Endothelial cell of umbilical vein (primary cell): ENCODE measurements around the gene KIN. TPM values are rescaled to one million over a fixed set of nuclear protein-coding genes. Genes with fewer than 3 reads are reported as not detected.

Source experiments
- BruUV-seq: library from RNA; stranded (reverse); fragments of 400-500 nt; replicated peaks from 2 replicates; lab custom pipeline; 2021; lab: Mats Ljungman, UMichigan
- CTCF ChIA-PET: fragments of 300-600, 350-600 bp; sonication (Branson Sonifier 250); formaldehyde crosslinking; loops from one replicate; lab custom pipeline; 2021; ENCODE audit warnings: antibody characterized with exemption, inconsistent platforms; lab: Charles Lee
- POLR2A ChIA-PET: fragments of 300-600, 350-600 bp; sonication (Branson Sonifier 250); formaldehyde crosslinking; loops from one replicate; lab custom pipeline; 2021; ENCODE audit warnings: antibody characterized with exemption, inconsistent platforms; lab: Charles Lee
- DNase-seq: peaks from one replicate; pipeline ENCODE4 v3.0.0-alpha.2; 2011; ENCODE audit warnings: low read depth, low spot score
- FAIRE-seq: peaks from 2 replicates; lab custom pipeline; 2011; peaks lifted over from hg19 to GRCh38; lab: Jason Lieb, UNC
- H2AFZ ChIP-seq: 2 replicates; pipeline ENCODE4 v1.6.0; 2012; ENCODE audit warnings: low read depth, low read length, control low read depth, inconsistent platforms
- H3K27ac ChIP-seq: 2 replicates; pipeline ENCODE4 v1.5.1; 2011; ENCODE audit warnings: low read depth, mild to moderate bottlenecking, control low read depth, low read length, moderate library complexity; ENCODE audit not compliant: insufficient read depth
- H3K27me3 ChIP-seq, 2 experiments: 2 replicates each; pipeline versions ENCODE4 v1.6.0 to v1.6.1; 2011; ENCODE audit warnings: low read length in 2 of 2, mixed read lengths in 1 of 2; ENCODE audit not compliant: control insufficient read depth in 2 of 2, insufficient read depth in 2 of 2
- H3K36me3 ChIP-seq, 2 experiments: 2 replicates in 1 of 2; 3 replicates in 1 of 2; pipeline ENCODE4 v1.5.1; 2011; ENCODE audit warnings: low read length in 2 of 2, mild to moderate bottlenecking in 1 of 2, moderate library complexity in 1 of 2; ENCODE audit not compliant: control insufficient read depth in 2 of 2, insufficient read depth in 2 of 2; ENCODE audit errors: extremely low read depth in 1 of 2
- H3K4me1 ChIP-seq: 3 replicates; pipeline ENCODE4 v1.5.1; 2011; ENCODE audit warnings: mild to moderate bottlenecking, low read length; ENCODE audit not compliant: control insufficient read depth, insufficient read depth; ENCODE audit errors: extremely low read depth
- H3K4me2 ChIP-seq: 2 replicates; pipeline ENCODE4 v1.6.1; 2011; ENCODE audit warnings: low read length, control low read depth, mixed read lengths; ENCODE audit not compliant: insufficient read depth
- H3K4me3 ChIP-seq, 3 experiments: fragments of 200-600 bp in 1 of 3; sonication (generic), shearing (Covaris generic) in 1 of 3; replicated peaks in 1 of 3; 2 replicates each; pipeline ENCODE4 v1.5.1; 2011 to 2016; ENCODE audit warnings: control low read depth in 3 of 3, low read length in 3 of 3, mild to moderate bottlenecking in 2 of 3, inconsistent platforms in 1 of 3, low read depth in 1 of 3, moderate library complexity in 1 of 3; ENCODE audit not compliant: insufficient read depth in 1 of 3
- H3K79me2 ChIP-seq: 2 replicates; pipeline ENCODE4 v1.6.0; 2012; ENCODE audit warnings: low read length, inconsistent platforms; ENCODE audit not compliant: control insufficient read depth, insufficient read depth
- H3K9ac ChIP-seq: replicated peaks from 2 replicates; pipeline ENCODE3; 2011; ENCODE audit warnings: low read length, control low read depth; ENCODE audit not compliant: insufficient read depth; ENCODE audit errors: extremely low read depth
- H3K9me1 ChIP-seq: replicated peaks from 3 replicates; pipeline ENCODE4 v1.6.0; 2011; ENCODE audit warnings: mild to moderate bottlenecking, low read length; ENCODE audit not compliant: control insufficient read depth, insufficient read depth; ENCODE audit errors: extremely low read depth
- H3K9me3 ChIP-seq: replicated peaks from 2 replicates; pipeline ENCODE4 v1.5.1; 2012; ENCODE audit warnings: low read length, inconsistent platforms; ENCODE audit not compliant: control insufficient read depth, insufficient read depth
- H4K20me1 ChIP-seq: replicated peaks from 2 replicates; pipeline ENCODE3; 2011; ENCODE audit warnings: mild to moderate bottlenecking, low read length; ENCODE audit not compliant: control insufficient read depth, insufficient read depth; ENCODE audit errors: extremely low read depth
- CTCF ChIP-seq, 2 donors: IDR thresholded peaks; 1 replicate in 1 of 2; 2 replicates in 1 of 2; pipeline ENCODE4 v1.5.1; 2011; ENCODE audit warnings: low read length in 2 of 2, mild to moderate bottlenecking in 2 of 2, moderate library complexity in 2 of 2, control low read depth in 1 of 2, inconsistent platforms in 1 of 2, low read depth in 1 of 2; ENCODE audit not compliant: insufficient read depth in 1 of 2; ENCODE audit errors: extremely low read depth in 1 of 2
- EZH2 ChIP-seq: IDR thresholded peaks from 2 replicates; pipeline ENCODE4 v1.6.1; 2012; ENCODE audit warnings: borderline replicate concordance, low read depth, mild to moderate bottlenecking, moderate library complexity, low read length, inconsistent platforms; ENCODE audit not compliant: severe bottlenecking
- FOS ChIP-seq: IDR thresholded peaks from 2 replicates; pipeline ENCODE4 v1.6.1; 2011; ENCODE audit warnings: mild to moderate bottlenecking, low read length, moderate library complexity, borderline replicate concordance; ENCODE audit not compliant: insufficient read depth
- GATA2 ChIP-seq: IDR thresholded peaks from 2 replicates; pipeline ENCODE4 v1.7.0; 2011; ENCODE audit warnings: low read depth, mild to moderate bottlenecking, moderate library complexity, mixed read lengths, low read length; ENCODE audit not compliant: insufficient read length, insufficient read depth
- JUN ChIP-seq: IDR thresholded peaks from 2 replicates; pipeline ENCODE4 v1.6.1; 2011; ENCODE audit warnings: borderline replicate concordance, low read depth; ENCODE audit not compliant: insufficient read length, insufficient read depth
- MAX ChIP-seq: IDR thresholded peaks from 2 replicates; pipeline ENCODE4 v1.6.1; 2011; ENCODE audit not compliant: insufficient read depth, insufficient read length
- MYC ChIP-seq: IDR thresholded peaks from one replicate; pipeline ENCODE4 v1.6.1; 2011; ENCODE audit warnings: mild to moderate bottlenecking, low read depth, low read length
- POLR2A ChIP-seq: IDR thresholded peaks from 2 replicates; pipeline ENCODE4 v1.6.1; 2012; ENCODE audit warnings: low read depth, mild to moderate bottlenecking, control low read depth, low read length
- POLR2AphosphoS5 ChIP-seq: IDR thresholded peaks from 2 replicates; pipeline ENCODE4 v1.6.1; 2012; ENCODE audit warnings: low read depth, mild to moderate bottlenecking, control low read depth, low read length, moderate library complexity; ENCODE audit not compliant: insufficient read depth
- dilution Hi-C: fragments of 300-500 bp; cut with MboI; formaldehyde crosslinking; loops from one replicate; pipeline ENCODE4 v1.15.0; 2019; ENCODE audit warnings: low sequenced_read_pairs; ENCODE audit not compliant: extremely low pct_ligation_motif_present
- intact Hi-C: fragments of 100-400 bp; cut with micrococcal nuclease; formaldehyde crosslinking; loops from one replicate; pipeline ENCODE4 v1.10.0; 2022
- polyA plus RNA-seq, 4 experiments: library from polyadenylated mRNA; depleted of rRNA in 3 of 4; stranded (reverse) in 3 of 4; unstranded in 1 of 4; fragments of >200 nt; gene quantifications; 2 replicates each; pipeline versions ENCODE4 v1.2.1 to v1.2.3, GENCODE V29; 2011 to 2012; ENCODE audit warnings: missing spikeins in 1 of 4
- total RNA-seq: library from RNA; stranded (reverse); gene quantifications from 2 replicates; pipeline ENCODE4 v1.2.3, GENCODE V29; 2021

The KIN gene
- total and polyA plus RNA-seq, 2 donors (not counting 3 experiments of a cell fraction or from before 2014, with no cell fraction given): 2.6 to 14.4 TPM

GRCh38 chr10:7802606-7803005 lies 14.8 kb upstream of the KIN start:
- Histone ChIP-seq H3K4me1 (peaks cover 6% of the 10 kb centered on the region), H4K20me1 (no peaks in the 10 kb centered on the region), H3K4me2 (no peak overlapping the region), H3K27me3 (no peaks in the 10 kb centered on the region), H3K9ac (no peak overlapping the region), H3K79me2 (peaks cover 5% of the 10 kb centered on the region), H3K36me3 (peaks cover 26 to 45% of the 10 kb centered on the region in 2 experiments), H3K27ac (no peak overlapping the region), H2AFZ (no peak overlapping the region), H3K4me3 (no peak overlapping the region), H3K9me3 (no peaks in the 10 kb centered on the region), H3K9me1 (no peaks in the 10 kb centered on the region)
- ChIA-PET POLR2A (no interaction called here), CTCF (interaction anchor here (0.6 to 1.4 kb wide), 2 partner anchors 46 to 139 kb away, joined by 3 read pairs; no protein-coding TSS in a partner anchor)
- dilution Hi-C loops: no loop called here
- FAIRE-seq (no peak), DNase-seq (no peak)
- TF ChIP-seq POLR2A (no peak), EZH2 (no peak), MAX (no peak), GATA2 (no peak), POLR2AphosphoS5 (no peak), CTCF (IDR thresholded peaks at IDR 0.05; ENCODE audit: extremely low read depth in 1 of 2, insufficient read depth in 1 of 2, low read depth in 1 of 2, low read length in 2 of 2) (no peak), MYC (no peak), JUN (no peak), FOS (no peak)
- intact Hi-C loops: no loop called here
- BruUV-seq: no TSS peak
